GM12878 (cell line): ENCODE measurements around the gene NT5C. TPM values are rescaled to one million over a fixed set of nuclear protein-coding genes. Genes with fewer than 3 reads are reported as not detected.

Source experiments
- CBX3 ChIP-seq: fragments of 200-600 bp; sonication (generic); IDR thresholded peaks from 2 replicates; pipeline ENCODE4 v1.6.1; 2016; ENCODE audit warnings: low read depth, borderline replicate concordance
- CEBPB ChIP-seq, 2 experiments: fragments of 150-350 bp in 1 of 2; IDR thresholded peaks; 2 replicates each; pipeline ENCODE4 v1.6.1; 2012 to 2014; ENCODE audit warnings: low read depth in 2 of 2, low read length in 2 of 2, borderline replicate concordance in 1 of 2, inconsistent platforms in 1 of 2
- GATAD2B ChIP-seq: fragments of 450-650 bp; conservative IDR thresholded peaks from 2 replicates; pipeline ENCODE4 v1.6.1; 2017; ENCODE audit warnings: low read depth, mild to moderate bottlenecking, moderate library complexity
- HCFC1 ChIP-seq: fragments of 150-350 bp; IDR thresholded peaks from 2 replicates; pipeline ENCODE4 v1.6.1; 2014; ENCODE audit warnings: low read length
- IKZF1 ChIP-seq: fragments of 450-650 bp; conservative IDR thresholded peaks from 2 replicates; pipeline ENCODE4 v1.6.1; 2017; ENCODE audit warnings: antibody characterized with exemption, mild to moderate bottlenecking
- NFXL1 ChIP-seq: fragments of 450-650 bp; IDR thresholded peaks from 2 replicates; pipeline ENCODE4 v1.6.1; 2017; ENCODE audit warnings: antibody characterized with exemption, mild to moderate bottlenecking, borderline replicate concordance
- POLR2AphosphoS2 ChIP-seq: IDR thresholded peaks from 2 replicates; pipeline ENCODE4 v1.6.1; 2011; ENCODE audit warnings: low read depth, mild to moderate bottlenecking, low read length, improper control_type of control experiment, moderate library complexity
- SIN3A ChIP-seq: IDR thresholded peaks from 2 replicates; pipeline ENCODE4 v1.6.1; 2012; ENCODE audit warnings: low read depth, low read length, improper control_type of control experiment
- SREBF1 ChIP-seq: IDR thresholded peaks from 2 replicates; pipeline ENCODE4 v1.6.1; 2012; ENCODE audit warnings: mild to moderate bottlenecking, low read length
- TCF7 ChIP-seq: IDR thresholded peaks from 2 replicates; pipeline ENCODE4 v1.6.1; 2014; ENCODE audit warnings: antibody characterized with exemption, borderline replicate concordance
- YBX1 ChIP-seq: fragments of 450-650 bp; IDR thresholded peaks from 2 replicates; pipeline ENCODE4 v1.6.1; 2016; ENCODE audit warnings: antibody characterized with exemption
- ZNF217 ChIP-seq: fragments of 450-650 bp; IDR thresholded peaks from 2 replicates; pipeline ENCODE4 v1.6.1; 2017; ENCODE audit warnings: antibody characterized with exemption, mild to moderate bottlenecking
- ZNF384 ChIP-seq: IDR thresholded peaks from 2 replicates; pipeline ENCODE4 v1.6.1; 2012; ENCODE audit warnings: low read depth, mild to moderate bottlenecking, low read length, improper control_type of control experiment, borderline replicate concordance
- polyA plus RNA-seq, 11 experiments: library from polyadenylated mRNA; depleted of rRNA in 4 of 11; unstranded in 6 of 11; stranded (reverse) in 5 of 11; fragments of >200 nt; fragmentation: Nextera tagmentation in 4 of 11; fragmentation: Illumina TruSeq in 1 of 11; extraction: Ambion mirVana in 4 of 11; extraction: Trizol in 1 of 11; gene quantifications; 1 replicate in 1 of 11; 2 replicates in 10 of 11; pipeline versions ENCODE4 v1.2.1 to v1.2.3, GENCODE V29; 2011 to 2016; ENCODE audit warnings: inconsistent platforms in 2 of 11, missing spikeins in 2 of 11, low read depth in 1 of 11
- total RNA-seq, 4 experiments: library from RNA; depleted of rRNA in 3 of 4; stranded (reverse); fragments of >200 nt in 3 of 4; fragmentation: Illumina TruSeq in 1 of 4; extraction: Trizol in 1 of 4; gene quantifications; 2 replicates each; pipeline versions ENCODE4 v1.2.1 to v1.2.3, GENCODE V29; 2013 to 2021
- TF ChIP-seq, protein P1 (sequence below): fragments of 450-650 bp; IDR thresholded peaks from 2 replicates; pipeline ENCODE4 v1.6.1; 2017; ENCODE audit warnings: mild to moderate bottlenecking, moderate library complexity
- TF ChIP-seq, protein P2 (sequence below): fragments of 450-650 bp; IDR thresholded peaks from 2 replicates; pipeline ENCODE4 v1.6.1; 2017; ENCODE audit warnings: mild to moderate bottlenecking, moderate library complexity
- TF ChIP-seq, protein P3 (sequence below): IDR thresholded peaks from 2 replicates; pipeline ENCODE4 v1.6.1; 2012; ENCODE audit warnings: low read depth, low read length, improper control_type of control experiment
- TF ChIP-seq, protein P4 (sequence below): fragments of 450-650 bp; IDR thresholded peaks from 2 replicates; pipeline ENCODE4 v1.6.1; 2017; ENCODE audit warnings: mild to moderate bottlenecking, low read depth, inconsistent platforms; ENCODE audit not compliant: poor library complexity, severe bottlenecking
- TF ChIP-seq, protein P5 (sequence below): IDR thresholded peaks from 2 replicates; pipeline ENCODE4 v1.6.1; 2011; ENCODE audit warnings: low read depth, low read length, improper control_type of control experiment, borderline replicate concordance

NT5C gene
- total and polyA plus RNA-seq, 10 of the 15 experiments (the other 5 are each of a cell fraction or from before 2014, with no cell fraction given) = 3.7 to 158 (median 63.9) TPM

DNA sequence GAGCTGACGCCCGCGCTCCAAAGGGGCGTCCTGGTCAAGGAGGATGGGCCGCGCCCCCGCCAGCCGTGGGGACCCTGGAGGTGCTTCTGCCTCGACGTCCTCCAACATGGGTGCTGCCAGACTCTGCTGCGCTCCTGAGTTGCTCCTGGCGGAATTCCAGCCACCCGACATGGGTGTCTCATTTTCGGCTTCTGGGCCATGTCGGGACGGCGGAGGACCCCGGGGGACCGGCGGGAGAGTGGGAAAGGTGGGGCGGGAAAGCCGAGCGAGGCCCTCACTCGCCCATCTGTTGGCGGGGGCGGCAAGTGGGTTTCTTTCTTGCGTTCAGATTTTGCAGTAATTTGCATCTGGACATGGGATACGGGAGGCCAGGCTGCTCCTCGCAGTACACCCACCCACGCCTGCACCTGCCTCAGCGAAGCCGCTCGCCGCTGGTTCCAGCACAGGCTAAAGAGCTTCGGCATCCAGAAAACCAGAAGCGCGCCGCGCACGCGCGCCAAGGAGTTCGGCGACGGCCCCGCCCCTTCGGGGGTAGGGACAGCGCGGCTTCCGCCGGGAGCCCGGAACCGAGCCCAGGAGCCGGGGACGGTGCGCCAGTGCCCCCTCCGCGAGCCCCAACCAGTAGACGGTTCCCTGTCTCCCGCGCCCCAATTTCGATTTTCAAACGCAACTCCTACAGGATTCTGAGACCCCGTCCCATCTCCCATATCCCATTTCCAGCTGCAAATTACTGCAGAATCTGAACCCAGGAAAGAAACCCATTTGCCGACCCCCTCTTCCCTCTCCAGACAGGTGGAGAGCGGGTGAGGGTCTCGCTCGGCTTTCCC, 21.9 kb downstream of the NT5C start, which contains the start of gene ARMC7 (continued):
- TF ChIP-seq, protein P1, sequence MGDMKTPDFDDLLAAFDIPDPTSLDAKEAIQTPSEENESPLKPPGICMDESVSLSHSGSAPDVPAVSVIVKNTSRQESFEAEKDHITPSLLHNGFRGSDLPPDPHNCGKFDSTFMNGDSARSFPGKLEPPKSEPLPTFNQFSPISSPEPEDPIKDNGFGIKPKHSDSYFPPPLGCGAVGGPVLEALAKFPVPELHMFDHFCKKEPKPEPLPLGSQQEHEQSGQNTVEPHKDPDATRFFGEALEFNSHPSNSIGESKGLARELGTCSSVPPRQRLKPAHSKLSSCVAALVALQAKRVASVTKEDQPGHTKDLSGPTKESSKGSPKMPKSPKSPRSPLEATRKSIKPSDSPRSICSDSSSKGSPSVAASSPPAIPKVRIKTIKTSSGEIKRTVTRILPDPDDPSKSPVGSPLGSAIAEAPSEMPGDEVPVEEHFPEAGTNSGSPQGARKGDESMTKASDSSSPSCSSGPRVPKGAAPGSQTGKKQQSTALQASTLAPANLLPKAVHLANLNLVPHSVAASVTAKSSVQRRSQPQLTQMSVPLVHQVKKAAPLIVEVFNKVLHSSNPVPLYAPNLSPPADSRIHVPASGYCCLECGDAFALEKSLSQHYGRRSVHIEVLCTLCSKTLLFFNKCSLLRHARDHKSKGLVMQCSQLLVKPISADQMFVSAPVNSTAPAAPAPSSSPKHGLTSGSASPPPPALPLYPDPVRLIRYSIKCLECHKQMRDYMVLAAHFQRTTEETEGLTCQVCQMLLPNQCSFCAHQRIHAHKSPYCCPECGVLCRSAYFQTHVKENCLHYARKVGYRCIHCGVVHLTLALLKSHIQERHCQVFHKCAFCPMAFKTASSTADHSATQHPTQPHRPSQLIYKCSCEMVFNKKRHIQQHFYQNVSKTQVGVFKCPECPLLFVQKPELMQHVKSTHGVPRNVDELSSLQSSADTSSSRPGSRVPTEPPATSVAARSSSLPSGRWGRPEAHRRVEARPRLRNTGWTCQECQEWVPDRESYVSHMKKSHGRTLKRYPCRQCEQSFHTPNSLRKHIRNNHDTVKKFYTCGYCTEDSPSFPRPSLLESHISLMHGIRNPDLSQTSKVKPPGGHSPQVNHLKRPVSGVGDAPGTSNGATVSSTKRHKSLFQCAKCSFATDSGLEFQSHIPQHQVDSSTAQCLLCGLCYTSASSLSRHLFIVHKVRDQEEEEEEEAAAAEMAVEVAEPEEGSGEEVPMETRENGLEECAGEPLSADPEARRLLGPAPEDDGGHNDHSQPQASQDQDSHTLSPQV = no peak
- TF ChIP-seq SIN3A (peak; percentile 71; the same call in 1 of the 2 replicates), ZNF217 (no peak), SREBF1 (no peak), POLR2AphosphoS2 (peak; percentile 43; the same call in 1 of the 2 replicates), TCF7 (no peak), YBX1 (no peak), NFXL1 (no peak), CBX3 (no peak), CEBPB (IDR thresholded peaks at IDR 0.05; ENCODE audit: borderline replicate concordance in 1 of 2, low read depth in 2 of 2, low read length in 2 of 2) (no peak), HCFC1 (peak; percentile 30; the same call in 1 of the 2 replicates), IKZF1 (peak; percentile 83), ZNF384 (no peak), GATAD2B (peak; percentile 31; the same call in 1 of the 2 replicates)
- TF ChIP-seq, protein P2, sequence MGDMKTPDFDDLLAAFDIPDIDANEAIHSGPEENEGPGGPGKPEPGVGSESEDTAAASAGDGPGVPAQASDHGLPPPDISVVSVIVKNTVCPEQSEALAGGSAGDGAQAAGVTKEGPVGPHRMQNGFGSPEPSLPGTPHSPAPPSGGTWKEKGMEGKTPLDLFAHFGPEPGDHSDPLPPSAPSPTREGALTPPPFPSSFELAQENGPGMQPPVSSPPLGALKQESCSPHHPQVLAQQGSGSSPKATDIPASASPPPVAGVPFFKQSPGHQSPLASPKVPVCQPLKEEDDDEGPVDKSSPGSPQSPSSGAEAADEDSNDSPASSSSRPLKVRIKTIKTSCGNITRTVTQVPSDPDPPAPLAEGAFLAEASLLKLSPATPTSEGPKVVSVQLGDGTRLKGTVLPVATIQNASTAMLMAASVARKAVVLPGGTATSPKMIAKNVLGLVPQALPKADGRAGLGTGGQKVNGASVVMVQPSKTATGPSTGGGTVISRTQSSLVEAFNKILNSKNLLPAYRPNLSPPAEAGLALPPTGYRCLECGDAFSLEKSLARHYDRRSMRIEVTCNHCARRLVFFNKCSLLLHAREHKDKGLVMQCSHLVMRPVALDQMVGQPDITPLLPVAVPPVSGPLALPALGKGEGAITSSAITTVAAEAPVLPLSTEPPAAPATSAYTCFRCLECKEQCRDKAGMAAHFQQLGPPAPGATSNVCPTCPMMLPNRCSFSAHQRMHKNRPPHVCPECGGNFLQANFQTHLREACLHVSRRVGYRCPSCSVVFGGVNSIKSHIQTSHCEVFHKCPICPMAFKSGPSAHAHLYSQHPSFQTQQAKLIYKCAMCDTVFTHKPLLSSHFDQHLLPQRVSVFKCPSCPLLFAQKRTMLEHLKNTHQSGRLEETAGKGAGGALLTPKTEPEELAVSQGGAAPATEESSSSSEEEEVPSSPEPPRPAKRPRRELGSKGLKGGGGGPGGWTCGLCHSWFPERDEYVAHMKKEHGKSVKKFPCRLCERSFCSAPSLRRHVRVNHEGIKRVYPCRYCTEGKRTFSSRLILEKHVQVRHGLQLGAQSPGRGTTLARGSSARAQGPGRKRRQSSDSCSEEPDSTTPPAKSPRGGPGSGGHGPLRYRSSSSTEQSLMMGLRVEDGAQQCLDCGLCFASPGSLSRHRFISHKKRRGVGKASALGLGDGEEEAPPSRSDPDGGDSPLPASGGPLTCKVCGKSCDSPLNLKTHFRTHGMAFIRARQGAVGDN = peak; percentile 73
- TF ChIP-seq, protein P3, sequence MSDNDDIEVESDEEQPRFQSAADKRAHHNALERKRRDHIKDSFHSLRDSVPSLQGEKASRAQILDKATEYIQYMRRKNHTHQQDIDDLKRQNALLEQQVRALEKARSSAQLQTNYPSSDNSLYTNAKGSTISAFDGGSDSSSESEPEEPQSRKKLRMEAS = peak; percentile 62
- TF ChIP-seq, protein P4, sequence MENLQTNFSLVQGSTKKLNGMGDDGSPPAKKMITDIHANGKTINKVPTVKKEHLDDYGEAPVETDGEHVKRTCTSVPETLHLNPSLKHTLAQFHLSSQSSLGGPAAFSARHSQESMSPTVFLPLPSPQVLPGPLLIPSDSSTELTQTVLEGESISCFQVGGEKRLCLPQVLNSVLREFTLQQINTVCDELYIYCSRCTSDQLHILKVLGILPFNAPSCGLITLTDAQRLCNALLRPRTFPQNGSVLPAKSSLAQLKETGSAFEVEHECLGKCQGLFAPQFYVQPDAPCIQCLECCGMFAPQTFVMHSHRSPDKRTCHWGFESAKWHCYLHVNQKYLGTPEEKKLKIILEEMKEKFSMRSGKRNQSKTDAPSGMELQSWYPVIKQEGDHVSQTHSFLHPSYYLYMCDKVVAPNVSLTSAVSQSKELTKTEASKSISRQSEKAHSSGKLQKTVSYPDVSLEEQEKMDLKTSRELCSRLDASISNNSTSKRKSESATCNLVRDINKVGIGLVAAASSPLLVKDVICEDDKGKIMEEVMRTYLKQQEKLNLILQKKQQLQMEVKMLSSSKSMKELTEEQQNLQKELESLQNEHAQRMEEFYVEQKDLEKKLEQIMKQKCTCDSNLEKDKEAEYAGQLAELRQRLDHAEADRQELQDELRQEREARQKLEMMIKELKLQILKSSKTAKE = no peak
- TF ChIP-seq, protein P5, sequence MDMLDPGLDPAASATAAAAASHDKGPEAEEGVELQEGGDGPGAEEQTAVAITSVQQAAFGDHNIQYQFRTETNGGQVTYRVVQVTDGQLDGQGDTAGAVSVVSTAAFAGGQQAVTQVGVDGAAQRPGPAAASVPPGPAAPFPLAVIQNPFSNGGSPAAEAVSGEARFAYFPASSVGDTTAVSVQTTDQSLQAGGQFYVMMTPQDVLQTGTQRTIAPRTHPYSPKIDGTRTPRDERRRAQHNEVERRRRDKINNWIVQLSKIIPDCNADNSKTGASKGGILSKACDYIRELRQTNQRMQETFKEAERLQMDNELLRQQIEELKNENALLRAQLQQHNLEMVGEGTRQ = no peak
